Ishikawa (cell line): ENCODE data around the gene MAMDC2.

Experiments
- CEBPB ChIP-seq: IDR thresholded peaks from 2 replicates; pipeline ENCODE4 v1.6.1; 2012
- CREB1 ChIP-seq: IDR thresholded peaks from 2 replicates; pipeline ENCODE4 v1.6.1; 2012; ENCODE audit warnings: low read depth
- EP300 ChIP-seq: IDR thresholded peaks from 2 replicates; pipeline ENCODE4 v1.6.1; 2012; ENCODE audit warnings: borderline replicate concordance
- NFIC ChIP-seq: IDR thresholded peaks from 2 replicates; pipeline ENCODE4 v1.6.1; 2012
- TAF1 ChIP-seq: IDR thresholded peaks from 2 replicates; pipeline ENCODE4 v1.6.1; 2012; ENCODE audit warnings: low read depth, mild to moderate bottlenecking
- TCF12 ChIP-seq: IDR thresholded peaks from 2 replicates; pipeline ENCODE4 v1.6.1; 2012; ENCODE audit warnings: low read depth
- TEAD4 ChIP-seq: IDR thresholded peaks from 2 replicates; pipeline ENCODE4 v1.6.1; 2012
- TF ChIP-seq, protein P1 (sequence below): IDR thresholded peaks from 2 replicates; pipeline ENCODE4 v1.6.1; 2012
- TF ChIP-seq, protein P2 (sequence below): IDR thresholded peaks from 2 replicates; pipeline ENCODE4 v1.6.1; 2012; ENCODE audit warnings: low read depth, mild to moderate bottlenecking

DNA sequence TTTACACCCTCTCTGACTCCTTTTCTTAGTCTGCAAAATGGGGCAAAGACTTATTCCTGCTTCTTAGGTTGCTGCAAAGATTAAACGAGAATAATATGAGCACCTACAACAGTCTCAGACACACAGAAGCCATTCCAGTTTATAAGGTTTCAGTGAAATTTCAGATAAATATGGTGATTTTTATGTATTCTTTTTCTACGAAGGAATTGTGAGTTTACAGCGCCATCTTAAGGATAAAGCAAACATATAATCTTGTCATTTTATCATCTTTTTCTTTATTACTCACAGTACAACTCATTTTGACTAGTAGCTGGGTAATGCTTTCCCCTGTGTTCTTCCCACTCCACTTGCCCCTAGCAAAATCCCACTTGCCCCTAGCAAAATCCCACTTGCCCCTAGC lies 185.9 kb downstream of the MAMDC2 start:
- TF ChIP-seq EP300 = no peak
- no peak for TF ChIP-seq TCF12
- no peak for TF ChIP-seq CREB1
- TF ChIP-seq, protein P1, sequence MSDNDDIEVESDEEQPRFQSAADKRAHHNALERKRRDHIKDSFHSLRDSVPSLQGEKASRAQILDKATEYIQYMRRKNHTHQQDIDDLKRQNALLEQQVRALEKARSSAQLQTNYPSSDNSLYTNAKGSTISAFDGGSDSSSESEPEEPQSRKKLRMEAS = no peak
- TF ChIP-seq, protein P2, sequence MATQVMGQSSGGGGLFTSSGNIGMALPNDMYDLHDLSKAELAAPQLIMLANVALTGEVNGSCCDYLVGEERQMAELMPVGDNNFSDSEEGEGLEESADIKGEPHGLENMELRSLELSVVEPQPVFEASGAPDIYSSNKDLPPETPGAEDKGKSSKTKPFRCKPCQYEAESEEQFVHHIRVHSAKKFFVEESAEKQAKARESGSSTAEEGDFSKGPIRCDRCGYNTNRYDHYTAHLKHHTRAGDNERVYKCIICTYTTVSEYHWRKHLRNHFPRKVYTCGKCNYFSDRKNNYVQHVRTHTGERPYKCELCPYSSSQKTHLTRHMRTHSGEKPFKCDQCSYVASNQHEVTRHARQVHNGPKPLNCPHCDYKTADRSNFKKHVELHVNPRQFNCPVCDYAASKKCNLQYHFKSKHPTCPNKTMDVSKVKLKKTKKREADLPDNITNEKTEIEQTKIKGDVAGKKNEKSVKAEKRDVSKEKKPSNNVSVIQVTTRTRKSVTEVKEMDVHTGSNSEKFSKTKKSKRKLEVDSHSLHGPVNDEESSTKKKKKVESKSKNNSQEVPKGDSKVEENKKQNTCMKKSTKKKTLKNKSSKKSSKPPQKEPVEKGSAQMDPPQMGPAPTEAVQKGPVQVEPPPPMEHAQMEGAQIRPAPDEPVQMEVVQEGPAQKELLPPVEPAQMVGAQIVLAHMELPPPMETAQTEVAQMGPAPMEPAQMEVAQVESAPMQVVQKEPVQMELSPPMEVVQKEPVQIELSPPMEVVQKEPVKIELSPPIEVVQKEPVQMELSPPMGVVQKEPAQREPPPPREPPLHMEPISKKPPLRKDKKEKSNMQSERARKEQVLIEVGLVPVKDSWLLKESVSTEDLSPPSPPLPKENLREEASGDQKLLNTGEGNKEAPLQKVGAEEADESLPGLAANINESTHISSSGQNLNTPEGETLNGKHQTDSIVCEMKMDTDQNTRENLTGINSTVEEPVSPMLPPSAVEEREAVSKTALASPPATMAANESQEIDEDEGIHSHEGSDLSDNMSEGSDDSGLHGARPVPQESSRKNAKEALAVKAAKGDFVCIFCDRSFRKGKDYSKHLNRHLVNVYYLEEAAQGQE = no peak
- TF ChIP-seq TAF1 = no peak
- no peak for TF ChIP-seq TEAD4
- no peak for TF ChIP-seq NFIC
- no peak for TF ChIP-seq CEBPB
